Endodermal cell (in vitro differentiated cells): ENCODE data around the gene HTD2. TPM values are rescaled to one million over a fixed set of nuclear protein-coding genes. Genes with fewer than 3 reads are reported as not detected.

Source experiments
- DNase-seq: peaks from one replicate; pipeline ENCODE4 v3.0.0-alpha.2; 2017
- H3K27ac ChIP-seq: 2 replicates; pipeline ENCODE4 v1.5.1; 2013; ENCODE audit warnings: mild to moderate bottlenecking, low read depth, low read length, moderate library complexity
- H3K27me3 ChIP-seq: 2 replicates; pipeline ENCODE4 v1.6.1; 2013; ENCODE audit warnings: mild to moderate bottlenecking, low read length, moderate library complexity; ENCODE audit not compliant: insufficient read depth, control insufficient read depth, poor library complexity, severe bottlenecking
- H3K36me3 ChIP-seq: 2 replicates; pipeline ENCODE4 v1.7.0; 2013; ENCODE audit warnings: mild to moderate bottlenecking, low read length, moderate library complexity; ENCODE audit not compliant: control insufficient read depth, insufficient read depth
- H3K4me1 ChIP-seq: one replicate; pipeline ENCODE4 v1.7.0; 2013; ENCODE audit warnings: low read length; ENCODE audit not compliant: control insufficient read depth, insufficient read depth
- H3K4me3 ChIP-seq: 2 replicates; pipeline ENCODE4 v1.5.1; 2013; ENCODE audit warnings: mild to moderate bottlenecking, low read length, moderate library complexity
- H3K9ac ChIP-seq: 2 replicates; pipeline ENCODE4 v1.6.1; 2013; ENCODE audit warnings: mild to moderate bottlenecking, low read length, moderate library complexity; ENCODE audit not compliant: poor library complexity, severe bottlenecking; ENCODE audit errors: extremely low read depth
- H3K9me3 ChIP-seq: 2 replicates; pipeline ENCODE4 v1.6.1; 2013; ENCODE audit warnings: mild to moderate bottlenecking, low read length, moderate library complexity; ENCODE audit not compliant: control insufficient read depth
- H3K27ac Mint-ChIP-seq: 2 replicates; pipeline ENCODE4 v1.8.0; 2020; ENCODE audit warnings: mixed read lengths
- H3K27me3 Mint-ChIP-seq: 2 replicates; pipeline ENCODE4 v1.8.0; 2021; ENCODE audit warnings: mild to moderate bottlenecking, mixed read lengths; ENCODE audit not compliant: insufficient read depth
- H3K36me3 Mint-ChIP-seq: 2 replicates; pipeline ENCODE4 v1.8.0; 2020; ENCODE audit warnings: low read depth, mixed read lengths
- H3K4me1 Mint-ChIP-seq: 2 replicates; pipeline ENCODE4 v1.8.0; 2020; ENCODE audit warnings: mixed read lengths
- H3K4me3 Mint-ChIP-seq: 2 replicates; pipeline ENCODE4 v1.8.0; 2020; ENCODE audit warnings: mild to moderate bottlenecking, moderate library complexity, mixed read lengths
- H3K9me3 Mint-ChIP-seq: 2 replicates; pipeline ENCODE4 v1.8.0; 2020; ENCODE audit warnings: mild to moderate bottlenecking, mixed read lengths
- WGBS, 2 experiments: methylation state at CpG; one replicate each; pipeline versions ENCODE4 v1.1.5 to v1.1.7; 2013; ENCODE audit warnings: missing lambda C conversion rate in 2 of 2, mixed read lengths in 1 of 2; ENCODE audit not compliant: insufficient coverage in 1 of 2, insufficient read length in 1 of 2; 5-methylcytosine and 5-hydroxymethylcytosine counted together
- total RNA-seq, 2 donors: library from RNA; stranded (reverse); fragmentation: NEBNext Ultra II Directional in 1 of 2; extraction: Animal tissue kit (Norgen Biotek cat#: 25700) in 1 of 2; gene quantifications; 2 replicates in 1 of 2; 3 replicates in 1 of 2; pipeline ENCODE4 v1.2.1, GENCODE V29; 2021
- TF ChIP-seq, protein P1 (sequence below): fragments of 200-600 bp; sonication (generic); conservative IDR thresholded peaks from 2 replicates; pipeline ENCODE4 v1.5.0; 2021; ENCODE audit warnings: antibody characterized with exemption, mild to moderate bottlenecking

Gene HTD2
- total RNA-seq, 2 donors from 2014 or later: 10.5 to 13.7 TPM

DNA sequence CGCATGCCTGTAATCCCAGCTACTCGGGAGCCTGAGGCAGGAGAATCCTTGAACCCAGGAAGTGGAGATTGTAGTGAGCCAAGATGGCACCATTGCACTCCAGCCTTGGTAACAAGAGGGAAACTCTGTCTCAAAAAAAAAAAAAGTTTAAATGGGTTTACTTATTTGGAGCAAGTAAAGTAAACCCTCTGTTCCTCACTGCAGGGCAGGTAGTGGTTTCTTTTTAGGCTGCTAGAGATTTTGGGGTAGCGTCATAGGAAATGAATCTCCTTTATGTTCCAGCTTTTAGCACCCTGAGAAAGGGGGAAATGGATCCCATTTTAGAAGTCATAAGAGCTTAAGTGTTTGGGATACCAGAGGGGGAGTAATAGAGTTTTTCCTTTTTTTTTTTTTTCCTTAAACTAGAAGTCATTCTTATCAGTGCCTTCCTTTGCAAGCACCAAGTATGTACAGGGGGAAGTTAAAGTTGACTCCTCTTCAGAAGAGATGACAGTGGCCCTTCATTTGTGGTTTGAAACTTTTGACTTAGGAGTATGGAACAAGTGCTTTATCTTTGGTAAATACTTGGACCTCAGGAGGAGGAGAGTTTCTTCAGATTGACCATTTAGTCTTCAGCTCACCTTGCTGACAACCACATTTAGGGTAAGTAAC, 34.4 kb downstream of the HTD2 start:
- DNase-seq: no peak
- no peaks in the 10 kb centered on the region for H3K4me1 ChIP-seq
- H3K9ac ChIP-seq: no peak overlapping the region
- H3K36me3 ChIP-seq: no peaks in the 10 kb centered on the region
- no peak overlapping the region for H3K27ac Mint-ChIP-seq
- peaks cover under 1% of the 10 kb centered on the region for H3K4me1 Mint-ChIP-seq
- H3K27me3 ChIP-seq: no peaks in the 10 kb centered on the region
- TF ChIP-seq, protein P1, sequence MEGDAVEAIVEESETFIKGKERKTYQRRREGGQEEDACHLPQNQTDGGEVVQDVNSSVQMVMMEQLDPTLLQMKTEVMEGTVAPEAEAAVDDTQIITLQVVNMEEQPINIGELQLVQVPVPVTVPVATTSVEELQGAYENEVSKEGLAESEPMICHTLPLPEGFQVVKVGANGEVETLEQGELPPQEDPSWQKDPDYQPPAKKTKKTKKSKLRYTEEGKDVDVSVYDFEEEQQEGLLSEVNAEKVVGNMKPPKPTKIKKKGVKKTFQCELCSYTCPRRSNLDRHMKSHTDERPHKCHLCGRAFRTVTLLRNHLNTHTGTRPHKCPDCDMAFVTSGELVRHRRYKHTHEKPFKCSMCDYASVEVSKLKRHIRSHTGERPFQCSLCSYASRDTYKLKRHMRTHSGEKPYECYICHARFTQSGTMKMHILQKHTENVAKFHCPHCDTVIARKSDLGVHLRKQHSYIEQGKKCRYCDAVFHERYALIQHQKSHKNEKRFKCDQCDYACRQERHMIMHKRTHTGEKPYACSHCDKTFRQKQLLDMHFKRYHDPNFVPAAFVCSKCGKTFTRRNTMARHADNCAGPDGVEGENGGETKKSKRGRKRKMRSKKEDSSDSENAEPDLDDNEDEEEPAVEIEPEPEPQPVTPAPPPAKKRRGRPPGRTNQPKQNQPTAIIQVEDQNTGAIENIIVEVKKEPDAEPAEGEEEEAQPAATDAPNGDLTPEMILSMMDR: no peak
- H3K27ac ChIP-seq: no peak overlapping the region
- no peaks in the 10 kb centered on the region for H3K9me3 ChIP-seq
- no peak overlapping the region for H3K4me3 Mint-ChIP-seq
- H3K4me3 ChIP-seq: no peak overlapping the region
- no peaks in the 10 kb centered on the region for H3K27me3 Mint-ChIP-seq
- H3K36me3 Mint-ChIP-seq: peaks cover 4% of the 10 kb centered on the region
- no peaks in the 10 kb centered on the region for H3K9me3 Mint-ChIP-seq
- WGBS, 2 experiments: 92 to 100% methylated on average over 3 of the region's 3 CpGs

DNA sequence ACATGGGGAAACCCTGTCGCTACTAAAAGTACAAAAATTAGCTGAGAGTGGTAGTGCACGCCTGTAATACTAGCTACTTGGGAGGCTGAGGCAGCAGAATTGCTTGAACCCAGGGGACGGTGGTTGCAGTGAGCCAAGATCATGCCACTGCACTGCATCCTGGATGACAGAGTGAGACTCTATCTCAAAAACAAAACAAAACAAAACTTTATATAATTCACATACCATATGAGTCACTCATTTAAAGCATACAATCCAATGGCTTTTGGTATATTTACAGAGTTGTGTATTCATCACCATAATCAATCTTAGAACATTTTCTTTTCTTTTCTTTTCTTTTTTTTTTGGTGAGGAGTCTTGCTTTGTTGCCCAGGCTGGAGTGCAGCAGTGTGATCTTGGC, 35.1 kb downstream of the HTD2 start:
- no peak overlapping the region for H3K27ac Mint-ChIP-seq
- DNase-seq: no peak
- H3K36me3 Mint-ChIP-seq: peaks cover 4% of the 10 kb centered on the region
- no peak overlapping the region for H3K27ac ChIP-seq
- no peak overlapping the region for H3K9ac ChIP-seq
- H3K4me1 Mint-ChIP-seq: no peaks in the 10 kb centered on the region
- TF ChIP-seq, protein P1: no peak
- 94 to 98% methylated on average over 3 of the region's 3 CpGs for WGBS, 2 experiments
- no peak overlapping the region for H3K4me3 ChIP-seq
- no peaks in the 10 kb centered on the region for H3K4me1 ChIP-seq
- no peak overlapping the region for H3K4me3 Mint-ChIP-seq
- H3K9me3 Mint-ChIP-seq: no peaks in the 10 kb centered on the region
- H3K27me3 ChIP-seq: no peaks in the 10 kb centered on the region
- H3K27me3 Mint-ChIP-seq: no peaks in the 10 kb centered on the region
- no peaks in the 10 kb centered on the region for H3K36me3 ChIP-seq
- H3K9me3 ChIP-seq: no peaks in the 10 kb centered on the region

DNA sequence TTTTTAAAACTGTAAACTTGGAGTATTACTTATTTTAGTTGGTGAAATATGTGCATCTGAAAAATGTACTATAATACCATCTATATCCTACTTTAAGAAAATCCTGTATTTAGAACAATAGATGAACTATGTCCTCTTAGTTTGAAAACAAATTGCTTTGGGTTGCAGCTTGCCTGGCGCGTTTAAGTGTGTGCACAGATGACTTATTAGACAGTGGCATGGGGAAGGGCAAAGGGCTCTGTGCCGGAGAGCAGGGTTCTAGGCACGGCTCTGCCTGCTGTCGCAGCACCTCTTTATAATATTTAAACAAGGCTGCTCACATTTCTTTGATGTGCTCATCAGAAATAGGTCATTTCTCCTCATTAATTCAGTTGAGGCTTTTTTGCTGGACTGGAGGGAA, 36.4 kb downstream of the HTD2 start:
- TF ChIP-seq, protein P1: no peak
- Histone ChIP-seq H3K4me3 (no peak overlapping the region), H3K9ac (no peak overlapping the region), H3K27me3 (no peaks in the 10 kb centered on the region), H3K9me3 (no peaks in the 10 kb centered on the region), H3K36me3 (no peaks in the 10 kb centered on the region), H3K4me1 (no peaks in the 10 kb centered on the region), H3K27ac (no peak overlapping the region)
- DNase-seq: no peak
- WGBS, 2 experiments: 97 to 100% methylated on average over 3 to 5 of the region's 5 CpGs
- H3K27me3 Mint-ChIP-seq: no peaks in the 10 kb centered on the region
- H3K4me1 Mint-ChIP-seq: no peaks in the 10 kb centered on the region
- no peak overlapping the region for H3K27ac Mint-ChIP-seq
- peaks cover 4% of the 10 kb centered on the region for H3K36me3 Mint-ChIP-seq
- H3K9me3 Mint-ChIP-seq: no peaks in the 10 kb centered on the region
- no peak overlapping the region for H3K4me3 Mint-ChIP-seq
